ENCODE results near the gene MADCAM1. TPM values are rescaled to one million over a fixed set of nuclear protein-coding genes. Genes with fewer than 3 reads are reported as not detected.

Gene MADCAM1
- total RNA-seq, 1 donor from 2014 or later = 0.92 TPM

DNA sequence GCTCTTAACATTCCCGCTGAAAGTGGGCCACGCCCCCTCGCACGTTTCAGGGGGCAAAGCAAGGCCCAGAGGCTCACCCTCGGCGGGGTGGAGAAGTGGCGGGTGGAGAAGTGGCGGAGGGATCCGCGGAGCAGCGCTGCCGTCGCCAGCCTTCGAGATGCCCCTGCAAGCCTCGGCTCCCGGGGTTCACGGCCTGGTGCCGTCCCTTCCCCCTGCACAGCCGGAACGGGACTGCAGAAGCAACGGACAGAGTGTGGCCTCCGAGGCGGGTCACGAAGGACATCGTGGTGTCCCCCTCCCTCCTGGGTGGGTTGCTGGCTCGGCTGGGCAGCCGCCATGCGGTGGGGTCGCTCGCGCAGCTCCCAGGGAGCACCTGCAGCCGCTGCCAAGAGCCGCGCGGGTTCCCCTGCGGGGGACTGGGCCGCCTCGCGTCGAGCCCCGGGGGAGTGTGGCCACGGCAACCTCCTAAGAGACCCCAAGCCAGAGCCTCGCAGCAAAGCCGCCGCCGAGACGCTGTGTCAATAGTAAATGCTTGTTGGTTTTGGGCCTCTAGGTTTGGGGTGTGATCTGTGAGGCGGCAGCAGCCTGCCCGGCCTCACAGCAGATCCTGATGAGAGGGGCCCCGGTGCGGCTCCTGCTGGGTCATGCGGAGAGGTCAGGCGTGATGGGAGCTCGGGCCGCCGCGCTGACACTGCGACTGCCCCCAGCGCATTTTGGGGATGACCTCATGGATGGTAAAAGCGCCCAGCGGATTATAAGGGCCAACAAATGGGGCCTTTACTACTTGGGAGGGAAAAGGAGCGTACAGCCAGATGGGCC is 16.5 kb downstream of the MADCAM1 start:
- Histone ChIP-seq H3K4me3 (no peak overlapping the region), H3K4me1 (peaks cover 38% of the 10 kb centered on the region), H3K27me3 (ENCODE audit: low read depth) (no peaks in the 10 kb centered on the region), H3K36me3 (peaks cover 5% of the 10 kb centered on the region), H3K9me3 (no peaks in the 10 kb centered on the region), H3K27ac (peak overlapping the region; percentile 38)
- peak; percentile 78 for DNase-seq
- ATAC-seq = peak; percentile 37 to 39
- intact Hi-C loops (cut with DNase I) = no loop called here
- TF ChIP-seq, protein P1, sequence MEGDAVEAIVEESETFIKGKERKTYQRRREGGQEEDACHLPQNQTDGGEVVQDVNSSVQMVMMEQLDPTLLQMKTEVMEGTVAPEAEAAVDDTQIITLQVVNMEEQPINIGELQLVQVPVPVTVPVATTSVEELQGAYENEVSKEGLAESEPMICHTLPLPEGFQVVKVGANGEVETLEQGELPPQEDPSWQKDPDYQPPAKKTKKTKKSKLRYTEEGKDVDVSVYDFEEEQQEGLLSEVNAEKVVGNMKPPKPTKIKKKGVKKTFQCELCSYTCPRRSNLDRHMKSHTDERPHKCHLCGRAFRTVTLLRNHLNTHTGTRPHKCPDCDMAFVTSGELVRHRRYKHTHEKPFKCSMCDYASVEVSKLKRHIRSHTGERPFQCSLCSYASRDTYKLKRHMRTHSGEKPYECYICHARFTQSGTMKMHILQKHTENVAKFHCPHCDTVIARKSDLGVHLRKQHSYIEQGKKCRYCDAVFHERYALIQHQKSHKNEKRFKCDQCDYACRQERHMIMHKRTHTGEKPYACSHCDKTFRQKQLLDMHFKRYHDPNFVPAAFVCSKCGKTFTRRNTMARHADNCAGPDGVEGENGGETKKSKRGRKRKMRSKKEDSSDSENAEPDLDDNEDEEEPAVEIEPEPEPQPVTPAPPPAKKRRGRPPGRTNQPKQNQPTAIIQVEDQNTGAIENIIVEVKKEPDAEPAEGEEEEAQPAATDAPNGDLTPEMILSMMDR (IDR thresholded peaks at IDR 0.05) = no peak

DNA sequence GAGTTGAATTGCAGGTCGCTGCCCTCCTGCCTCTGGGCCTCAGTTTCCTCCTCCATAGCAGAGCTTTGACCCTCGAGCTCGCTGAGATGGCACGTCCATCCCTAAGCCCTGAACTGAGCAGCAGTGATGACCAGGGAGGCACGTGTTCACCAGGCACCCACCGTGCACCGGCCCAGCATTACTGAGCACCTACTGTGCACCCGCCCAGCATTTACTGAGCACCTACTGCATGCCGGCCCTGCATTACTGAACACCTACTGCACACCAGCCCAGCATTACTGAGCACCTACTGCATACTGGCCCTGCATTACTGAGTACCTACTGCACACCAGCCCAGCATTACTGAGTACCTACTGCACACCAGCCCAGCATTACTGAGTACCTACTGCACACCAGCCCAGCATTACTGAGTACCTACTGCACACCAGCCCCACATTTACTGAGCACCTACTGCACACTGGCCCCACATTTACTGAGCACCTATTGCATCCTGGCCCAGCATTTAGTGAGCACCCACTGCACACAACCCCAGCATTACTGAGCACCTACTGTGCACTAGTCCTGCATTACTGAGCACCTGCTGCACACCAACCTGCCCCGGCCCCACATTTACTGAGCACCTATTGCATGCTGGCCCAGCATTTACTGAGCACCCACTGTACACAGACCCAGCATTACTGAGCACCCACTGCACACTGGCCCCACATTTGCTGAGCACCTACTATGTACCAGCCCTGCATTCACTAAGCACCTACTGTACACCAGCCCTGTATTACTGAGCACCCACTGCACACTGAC is 17.3 kb downstream of the MADCAM1 start:
- ATAC-seq = no peak
- no peak overlapping the region for H3K27ac ChIP-seq
- no peak overlapping the region for H3K4me3 ChIP-seq
- intact Hi-C loops (cut with DNase I) = no loop called here
- H3K27me3 ChIP-seq (ENCODE audit: low read depth) = no peaks in the 10 kb centered on the region
- TF ChIP-seq, protein P1 (IDR thresholded peaks at IDR 0.05) = no peak
- peaks cover 30% of the 10 kb centered on the region for H3K4me1 ChIP-seq
- DNase-seq = no peak
- H3K9me3 ChIP-seq = no peaks in the 10 kb centered on the region
- peaks cover 5% of the 10 kb centered on the region for H3K36me3 ChIP-seq

DNA sequence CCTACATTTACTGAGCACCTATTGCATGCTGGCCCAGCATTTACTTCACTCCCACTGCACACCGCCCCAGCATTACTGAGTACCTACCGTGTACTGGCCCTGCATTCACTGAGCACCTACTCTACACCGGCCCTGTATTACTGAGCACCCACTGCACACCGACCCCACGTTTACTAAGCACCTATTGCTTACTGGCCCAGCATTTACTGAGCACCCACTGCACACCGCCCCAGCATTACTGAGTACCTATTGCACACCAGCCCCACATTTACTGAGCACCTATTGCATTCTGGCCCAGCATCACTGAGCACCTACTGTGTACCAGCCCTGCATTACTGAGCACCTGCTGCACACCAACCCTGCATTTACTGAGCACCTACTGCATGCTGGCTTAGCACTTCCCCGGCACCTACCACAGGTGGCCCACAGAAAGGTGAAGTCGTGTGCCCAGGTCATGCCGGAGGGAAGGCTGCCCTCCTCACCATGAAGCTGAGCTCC is 17.9 kb downstream of the MADCAM1 start:
- ATAC-seq (no peak), DNase-seq (no peak)
- Histone ChIP-seq H3K9me3 (no peaks in the 10 kb centered on the region), H3K27ac (no peak overlapping the region), H3K36me3 (peaks cover 5% of the 10 kb centered on the region), H3K4me3 (no peak overlapping the region), H3K4me1 (peaks cover 25% of the 10 kb centered on the region), H3K27me3 (ENCODE audit: low read depth) (no peaks in the 10 kb centered on the region)
- TF ChIP-seq, protein P1 (IDR thresholded peaks at IDR 0.05) = no peak
- intact Hi-C loops (cut with DNase I) = no loop called here

DNA sequence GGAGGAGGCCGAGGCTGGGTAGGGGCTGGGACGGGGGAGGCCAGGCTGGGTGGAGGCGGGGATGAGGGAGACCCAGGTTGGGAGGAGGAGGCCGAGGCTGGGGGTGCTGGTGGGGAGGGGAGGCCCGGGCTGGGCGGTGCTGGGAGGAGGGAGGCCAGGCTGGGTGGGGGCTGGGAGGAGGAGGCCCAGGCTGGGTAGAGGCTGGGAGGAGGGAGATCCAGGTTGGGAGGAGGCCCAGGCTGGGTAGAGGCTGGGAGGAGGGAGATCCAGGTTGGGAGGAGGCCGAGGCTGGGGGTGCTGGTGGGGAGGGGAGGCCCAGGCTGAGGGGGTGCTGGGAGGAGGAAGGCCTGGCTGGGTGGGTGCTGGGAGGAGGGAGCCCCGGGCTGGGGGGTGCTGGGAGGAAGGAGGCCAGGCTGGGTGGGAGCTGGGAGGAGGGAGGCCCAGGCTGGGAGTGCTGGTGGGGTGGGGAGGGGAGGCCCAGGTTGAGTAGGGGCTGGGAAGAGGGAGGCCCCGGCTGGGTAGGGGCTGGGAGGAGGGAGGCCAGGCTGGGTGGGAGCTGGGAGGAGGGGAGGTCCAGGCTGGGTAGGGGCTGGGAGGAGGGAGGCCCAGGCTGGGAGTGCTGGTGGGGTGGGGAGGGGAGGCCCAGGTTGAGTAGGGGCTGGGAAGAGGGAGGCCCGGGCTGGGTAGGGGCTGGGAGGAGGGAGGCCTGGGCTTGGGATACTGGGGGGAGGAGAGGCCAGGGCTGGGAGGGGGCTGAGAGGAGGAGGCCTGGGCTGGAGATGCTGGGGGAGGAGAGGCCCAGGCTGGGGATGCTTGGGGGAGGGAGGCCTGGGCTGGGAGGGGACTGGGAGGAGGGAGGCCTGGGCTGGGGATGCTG is 21.7 kb downstream of the MADCAM1 start:
- peak; percentile 11 to 15 for ATAC-seq
- no peaks in the 10 kb centered on the region for H3K9me3 ChIP-seq
- H3K4me1 ChIP-seq = no peaks in the 10 kb centered on the region
- H3K27me3 ChIP-seq (ENCODE audit: low read depth) = no peaks in the 10 kb centered on the region
- H3K27ac ChIP-seq = no peak overlapping the region
- peaks cover 5% of the 10 kb centered on the region for H3K36me3 ChIP-seq
- TF ChIP-seq, protein P1 (IDR thresholded peaks at IDR 0.05) = no peak
- intact Hi-C loops (cut with DNase I) = no loop called here
- H3K4me3 ChIP-seq = no peak overlapping the region
- DNase-seq = no peak

Measured in lower lobe of right lung (tissue), 2 donors.